Sigmoid colon (tissue), 3 donors: ENCODE measurements around the gene FRRS1.

ENCODE experiments used
- POLR2A ChIP-seq, 2 donors: fragments of 450-650 bp; IDR thresholded peaks; one replicate each; pipeline ENCODE4 v1.6.1; 2016; ENCODE audit warnings: antibody characterized with exemption in 2 of 2, mild to moderate bottlenecking in 2 of 2, moderate library complexity in 2 of 2
- TF ChIP-seq, protein P1 (sequence below), 4 experiments: fragments of 450-650 bp in 3 of 4; fragments of 200-600 bp in 1 of 4; IDR thresholded peaks; one replicate each; pipeline ENCODE4 v1.5.1; 2016 to 2019; ENCODE audit warnings: antibody characterized with exemption in 4 of 4, mild to moderate bottlenecking in 3 of 4, moderate library complexity in 2 of 4

DNA sequence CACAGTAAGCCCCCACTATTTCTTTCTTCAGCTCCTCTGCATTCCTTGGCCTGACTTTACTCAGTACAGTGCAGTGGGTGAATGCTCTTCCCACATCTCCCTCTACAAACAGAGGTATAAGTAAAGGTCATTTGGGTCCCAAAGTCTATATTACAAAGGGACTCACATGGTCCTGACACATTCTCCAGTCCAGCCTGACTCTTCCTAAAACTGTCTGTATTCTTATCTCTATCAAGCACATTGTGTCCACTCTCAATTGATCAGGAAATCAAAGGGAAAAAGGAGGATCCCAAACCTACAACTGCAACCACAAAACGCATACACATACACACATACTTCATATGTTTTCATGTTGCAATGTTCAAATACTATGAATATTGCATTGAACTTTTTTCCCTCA is 49.4 kb downstream of the FRRS1 start:
- TF ChIP-seq, protein P1, sequence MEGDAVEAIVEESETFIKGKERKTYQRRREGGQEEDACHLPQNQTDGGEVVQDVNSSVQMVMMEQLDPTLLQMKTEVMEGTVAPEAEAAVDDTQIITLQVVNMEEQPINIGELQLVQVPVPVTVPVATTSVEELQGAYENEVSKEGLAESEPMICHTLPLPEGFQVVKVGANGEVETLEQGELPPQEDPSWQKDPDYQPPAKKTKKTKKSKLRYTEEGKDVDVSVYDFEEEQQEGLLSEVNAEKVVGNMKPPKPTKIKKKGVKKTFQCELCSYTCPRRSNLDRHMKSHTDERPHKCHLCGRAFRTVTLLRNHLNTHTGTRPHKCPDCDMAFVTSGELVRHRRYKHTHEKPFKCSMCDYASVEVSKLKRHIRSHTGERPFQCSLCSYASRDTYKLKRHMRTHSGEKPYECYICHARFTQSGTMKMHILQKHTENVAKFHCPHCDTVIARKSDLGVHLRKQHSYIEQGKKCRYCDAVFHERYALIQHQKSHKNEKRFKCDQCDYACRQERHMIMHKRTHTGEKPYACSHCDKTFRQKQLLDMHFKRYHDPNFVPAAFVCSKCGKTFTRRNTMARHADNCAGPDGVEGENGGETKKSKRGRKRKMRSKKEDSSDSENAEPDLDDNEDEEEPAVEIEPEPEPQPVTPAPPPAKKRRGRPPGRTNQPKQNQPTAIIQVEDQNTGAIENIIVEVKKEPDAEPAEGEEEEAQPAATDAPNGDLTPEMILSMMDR (IDR thresholded peaks at IDR 0.05): no peak
- no peak for TF ChIP-seq POLR2A (IDR thresholded peaks at IDR 0.05)
